Upper lobe of left lung (tissue), 4 donors: ENCODE results near the gene VWA7.

Experiments
- CTCF ChIP-seq, 6 experiments: fragments of 450-650 bp in 4 of 6; fragments of 200-600 bp in 2 of 6; sonication (generic) in 2 of 6; IDR thresholded peaks; one replicate each; pipeline ENCODE4 v1.5.1; 2016 to 2019; ENCODE audit warnings: antibody characterized with exemption in 6 of 6
- EP300 ChIP-seq, 4 donors: sonication (generic); formaldehyde crosslinking; IDR thresholded peaks; one replicate each; pipeline ENCODE4 v1.5.1; 2017; ENCODE audit warnings: antibody characterized with exemption in 4 of 4, control low read depth in 2 of 4

GRCh38 chr6:31779908-31780307, 2.8 kb upstream of the VWA7 start:
- TF ChIP-seq CTCF (IDR thresholded peaks at IDR 0.05) (no peak), EP300 (IDR thresholded peaks at IDR 0.05) (no peak)
